Lower leg skin (tissue), 3 donors: ENCODE measurements around the gene NPFFR2.

Experiments
- CTCF ChIP-seq, 3 donors: fragments of 450-650 bp; IDR thresholded peaks; one replicate each; pipeline ENCODE4 v1.5.1; 2016; ENCODE audit warnings: antibody characterized with exemption in 3 of 3, mild to moderate bottlenecking in 3 of 3, moderate library complexity in 2 of 3
- POLR2A ChIP-seq, 2 donors: fragments of 450-650 bp; IDR thresholded peaks; one replicate each; pipeline ENCODE4 v1.6.1; 2016 to 2017; ENCODE audit warnings: antibody characterized with exemption in 2 of 2, mild to moderate bottlenecking in 1 of 2, moderate library complexity in 1 of 2

GRCh38 chr4:72011906-72012305, 19.9 kb upstream of the NPFFR2 start:
- TF ChIP-seq POLR2A (IDR thresholded peaks at IDR 0.05) (no peak), CTCF (IDR thresholded peaks at IDR 0.05) (no peak)
